Neuron (in vitro differentiated cells): ENCODE results near the gene ATP2A3.

Experiments
- H2AFZ ChIP-seq: one replicate; pipeline ENCODE4 v1.6.1; 2013; ENCODE audit warnings: low read depth, mild to moderate bottlenecking, inconsistent platforms, low read length, moderate library complexity
- H3K27me3 ChIP-seq: one replicate; pipeline ENCODE4 v1.6.1; 2013; ENCODE audit warnings: low read length; ENCODE audit not compliant: insufficient read depth
- H3K36me3 ChIP-seq: one replicate; pipeline ENCODE4 v1.6.1; 2013; ENCODE audit warnings: low read length; ENCODE audit not compliant: insufficient read depth
- H3K4me1 ChIP-seq: one replicate; pipeline ENCODE4 v1.6.1; 2013; ENCODE audit warnings: low read length; ENCODE audit not compliant: insufficient read depth
- H3K4me3 ChIP-seq: 2 replicates; pipeline ENCODE4 v1.5.1; 2013; ENCODE audit warnings: mild to moderate bottlenecking, low read length, moderate library complexity
- H3K9me3 ChIP-seq: one replicate; pipeline ENCODE4 v1.6.1; 2013; ENCODE audit warnings: low read length

Gene ATP2A3

GRCh38 chr17:3896108-3896967, 67.9 kb downstream of the ATP2A3 start:
- H3K4me1 ChIP-seq, result peaks cover 5% of the 10 kb centered on the region
- no peak overlapping the region for H3K4me3 ChIP-seq
- H3K36me3 ChIP-seq, result no peaks in the 10 kb centered on the region
- H2AFZ ChIP-seq, result no peak overlapping the region
- H3K9me3 ChIP-seq, result no peaks in the 10 kb centered on the region
- peaks cover 21% of the 10 kb centered on the region for H3K27me3 ChIP-seq

- no peaks in the 10 kb centered on the region for H3K36me3 ChIP-seq
- H2AFZ ChIP-seq, result no peak overlapping the region
- H3K4me3 ChIP-seq, result no peak overlapping the region
- peaks cover 5% of the 10 kb centered on the region for H3K4me1 ChIP-seq
- H3K9me3 ChIP-seq, result no peaks in the 10 kb centered on the region
- H3K27me3 ChIP-seq, result peaks cover 31% of the 10 kb centered on the region
These were observed 68.9 kb downstream of the ATP2A3 start for GRCh38 chr17:3895354-3895753.

- H3K4me3 ChIP-seq, result no peak overlapping the region
- no peaks in the 10 kb centered on the region for H3K36me3 ChIP-seq
- no peaks in the 10 kb centered on the region for H3K9me3 ChIP-seq
- H2AFZ ChIP-seq, result no peak overlapping the region
- peaks cover 5% of the 10 kb centered on the region for H3K4me1 ChIP-seq
- H3K27me3 ChIP-seq, result peaks cover 35% of the 10 kb centered on the region
These were observed 69.3 kb downstream of the ATP2A3 start for GRCh38 chr17:3894911-3895343.

- Histone ChIP-seq H3K27me3 (peaks cover 40% of the 10 kb centered on the region), H2AFZ (no peak overlapping the region), H3K4me1 (peaks cover 5% of the 10 kb centered on the region), H3K4me3 (no peak overlapping the region), H3K9me3 (no peaks in the 10 kb centered on the region), H3K36me3 (no peaks in the 10 kb centered on the region)
These were observed 70.0 kb downstream of the ATP2A3 start for GRCh38 chr17:3894188-3894587.

- H2AFZ ChIP-seq, result peak overlapping the region; percentile 78
These were observed 70.5 kb downstream of the ATP2A3 start for GRCh38 chr17:3893720-3894116.

GRCh38 chr17:3893003-3893719, 71.1 kb downstream of the ATP2A3 start, which contains the start of gene CAMKK1:
CAMKK1 (minus strand) TSS chr17:3893053; CDS start chr17:3885687, 7,366 bp downstream.
- Histone ChIP-seq H3K9me3 (no peaks in the 10 kb centered on the region), H3K4me1 (peaks cover 5% of the 10 kb centered on the region), H3K36me3 (no peaks in the 10 kb centered on the region), H3K4me3 (peak within 1 kb of the TSS; percentile 54), H3K27me3 (peaks cover 48% of the 10 kb centered on the region), H2AFZ (peak within 1 kb of the TSS; percentile 87)

More at GRCh38 chr17:3893720-3894116, 70.5 kb downstream of the ATP2A3 start:
- no peaks in the 10 kb centered on the region for H3K9me3 ChIP-seq
- H3K36me3 ChIP-seq, result no peaks in the 10 kb centered on the region
- H3K4me3 ChIP-seq, result peak overlapping the region; percentile 54
- H3K27me3 ChIP-seq, result peaks cover 44% of the 10 kb centered on the region
- H3K4me1 ChIP-seq, result peaks cover 5% of the 10 kb centered on the region

- peaks cover 5% of the 10 kb centered on the region for H3K4me1 ChIP-seq
- H3K27me3 ChIP-seq, result peaks cover 54% of the 10 kb centered on the region
- no peaks in the 10 kb centered on the region for H3K36me3 ChIP-seq
- H3K9me3 ChIP-seq, result no peaks in the 10 kb centered on the region
- peak overlapping the region; percentile 52 for H3K4me3 ChIP-seq
- peak overlapping the region; percentile 87 for H2AFZ ChIP-seq
These were observed 71.9 kb downstream of the ATP2A3 start for GRCh38 chr17:3892095-3892998.

- H2AFZ ChIP-seq, result no peak overlapping the region
- peaks cover 55% of the 10 kb centered on the region for H3K27me3 ChIP-seq
- H3K36me3 ChIP-seq, result no peaks in the 10 kb centered on the region
- H3K4me1 ChIP-seq, result peaks cover 5% of the 10 kb centered on the region
- H3K9me3 ChIP-seq, result no peaks in the 10 kb centered on the region
- peak overlapping the region; percentile 52 for H3K4me3 ChIP-seq
These were observed 72.6 kb downstream of the ATP2A3 start for GRCh38 chr17:3891626-3892094.

- H3K36me3 ChIP-seq, result no peaks in the 10 kb centered on the region
These were observed 73.4 kb downstream of the ATP2A3 start for GRCh38 chr17:3890878-3891219.

GRCh38 chr17:3890082-3890877, 74.0 kb downstream of the ATP2A3 start:
- H3K27me3 ChIP-seq, result peaks cover 49% of the 10 kb centered on the region
- H3K36me3 ChIP-seq, result no peaks in the 10 kb centered on the region
- no peaks in the 10 kb centered on the region for H3K9me3 ChIP-seq
- H3K4me1 ChIP-seq, result peaks cover 5% of the 10 kb centered on the region
- no peak overlapping the region for H3K4me3 ChIP-seq
- no peak overlapping the region for H2AFZ ChIP-seq

More at GRCh38 chr17:3890878-3891219, 73.4 kb downstream of the ATP2A3 start:
- Histone ChIP-seq H3K4me3 (no peak overlapping the region), H2AFZ (no peak overlapping the region), H3K27me3 (peaks cover 49% of the 10 kb centered on the region), H3K9me3 (no peaks in the 10 kb centered on the region), H3K4me1 (peaks cover 5% of the 10 kb centered on the region)

GRCh38 chr17:3889325-3890012, 74.8 kb downstream of the ATP2A3 start:
- Histone ChIP-seq H3K27me3 (peaks cover 44% of the 10 kb centered on the region), H2AFZ (no peak overlapping the region), H3K4me3 (no peak overlapping the region), H3K9me3 (no peaks in the 10 kb centered on the region), H3K36me3 (no peaks in the 10 kb centered on the region), H3K4me1 (peaks cover 5% of the 10 kb centered on the region)
